A549 (cell line): ENCODE data around the gene PON2.

Source experiments
- CBX2 ChIP-seq: fragments of 200-600 bp; sonication (generic); IDR thresholded peaks from 2 replicates; pipeline ENCODE4 v1.6.1; 2016; ENCODE audit warnings: low read depth, mild to moderate bottlenecking, borderline replicate concordance
- CTCF ChIP-seq: fragments of >200 bp; sonication (Bioruptor Twin); formaldehyde crosslinking; IDR thresholded peaks from 3 replicates; pipeline ENCODE4 v1.5.1; 2016
- EHF ChIP-seq: fragments of 250-450 bp; sonication (Bioruptor Pico); IDR thresholded peaks from 2 replicates; pipeline ENCODE4 v1.5.0; 2020; ENCODE audit warnings: mild to moderate bottlenecking
- EP300 ChIP-seq, 2 experiments: fragments of >200 bp; sonication (Bioruptor Twin); formaldehyde crosslinking; IDR thresholded peaks; 2 replicates in 1 of 2; 3 replicates in 1 of 2; pipeline ENCODE4 v1.6.1; 2016 to 2017
- POLR2A ChIP-seq: IDR thresholded peaks from 2 replicates; pipeline ENCODE4 v1.6.1; 2012; ENCODE audit warnings: mild to moderate bottlenecking, low read length
- SMC3 ChIP-seq: fragments of >200 bp; sonication (Bioruptor Twin); formaldehyde crosslinking; IDR thresholded peaks from 3 replicates; pipeline ENCODE4 v1.6.1; 2018; ENCODE audit warnings: inconsistent platforms
- SREBF2 ChIP-seq: fragments of 450-650 bp; IDR thresholded peaks from 2 replicates; pipeline ENCODE4 v1.6.1; 2014; ENCODE audit warnings: mild to moderate bottlenecking, moderate library complexity

- TF ChIP-seq CTCF = no peak
- no peak for TF ChIP-seq SREBF2
- no peak for TF ChIP-seq CBX2
- no peak for TF ChIP-seq SMC3
- TF ChIP-seq EP300 (IDR thresholded peaks at IDR 0.05) = no peak
- no peak for TF ChIP-seq POLR2A
- no peak for TF ChIP-seq EHF (CRISPR knock-in tag)
Measured at GRCh38 chr7:95472581-95473161, 37.8 kb upstream of the PON2 start.
